Esophagus muscularis mucosa (tissue), 2 donors: ENCODE measurements around the gene TP53BP1.

ENCODE experiments used
- POLR2A ChIP-seq: fragments of 450-650 bp; IDR thresholded peaks from one replicate; pipeline ENCODE4 v1.6.1; 2017; ENCODE audit warnings: antibody characterized with exemption, moderate library complexity, mild to moderate bottlenecking, low read depth
- POLR2AphosphoS5 ChIP-seq, 2 donors: sonication (generic); formaldehyde crosslinking; IDR thresholded peaks; one replicate each; pipeline ENCODE4 v1.6.1; 2017; ENCODE audit warnings: antibody characterized with exemption in 2 of 2

- no peak for TF ChIP-seq POLR2A
- no peak for TF ChIP-seq POLR2AphosphoS5 (IDR thresholded peaks at IDR 0.05)
Measured at GRCh38 chr15:43439268-43439667, 53.7 kb downstream of the TP53BP1 start.
